ENCODE data around the gene SRSF6. TPM values are rescaled to one million over a fixed set of nuclear protein-coding genes. Genes with fewer than 3 reads are reported as not detected.

Gene SRSF6
- total and polyA plus RNA-seq, 4 donors, result 26.7 to 135 (median 91.3) TPM

DNA sequence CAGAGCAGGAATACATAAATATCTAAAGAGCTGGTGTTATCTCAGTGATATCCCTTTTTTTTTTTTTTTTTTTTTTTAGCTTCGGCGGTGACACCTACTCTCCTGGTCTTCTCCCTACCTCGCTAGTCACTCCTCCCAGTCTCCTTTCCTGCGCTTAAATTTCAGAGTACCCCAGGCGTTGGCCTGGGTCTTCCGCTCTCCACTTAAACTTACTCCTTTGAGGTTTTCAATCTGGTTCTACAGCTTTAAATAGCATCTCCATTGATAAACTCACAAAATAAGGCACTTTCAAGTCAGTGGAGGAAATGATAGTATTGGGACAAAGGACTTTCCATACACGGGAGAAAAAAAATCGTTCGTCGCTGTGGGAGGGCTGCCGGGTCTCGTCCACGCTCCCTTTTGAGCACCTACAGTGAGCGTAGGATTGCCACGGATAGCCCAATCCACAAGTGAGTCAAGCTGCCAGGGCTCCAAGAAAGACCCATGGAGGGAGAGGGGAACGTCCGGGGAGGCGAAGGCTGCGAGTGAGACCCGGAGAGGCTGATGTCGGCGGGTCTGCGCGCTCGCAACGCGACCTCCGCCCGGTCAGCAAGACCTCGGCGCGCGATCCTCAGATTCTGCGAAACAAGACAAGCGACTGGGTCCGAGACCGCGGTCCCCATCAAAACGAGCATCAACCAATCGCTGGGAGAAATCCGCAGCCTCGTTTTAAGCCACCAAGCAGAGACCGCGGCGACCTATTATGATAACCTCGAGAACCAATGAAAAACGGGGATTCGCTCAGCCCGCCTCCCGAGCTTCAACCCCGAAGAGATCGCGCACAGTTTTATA lies 672 bp upstream of the SRSF6 start:
- ATAC-seq (ENCODE audit: low FRiP score), result peak; percentile 93
- H3K36me3 ChIP-seq (ENCODE audit: control insufficient read depth in 1 of 2, insufficient read depth in 2 of 2, low read length in 1 of 2), result peaks cover 2 to 3% of the 10 kb centered on the region in 2 donors
- 1% methylated on average over 53 of the region's 53 CpGs for WGBS, 2 donors
- intact Hi-C loops (cut with DNase I), result loop anchor here in 1 of 2 donors (2.0 to 10.0 kb wide), 3 partner anchors 55 to 242 kb away; partner anchors contain the start of gene IFT52
- H3K9me3 ChIP-seq (ENCODE audit: control insufficient read depth, low read length), result no peaks in the 10 kb centered on the region
- peak overlapping the region; percentile 1 to 48 for H3K4me3 ChIP-seq (ENCODE audit: low read length in 2 of 2)
- peak overlapping the region in 1 of 2 donors; percentile 100 for H3K27ac ChIP-seq (ENCODE audit: low read depth in 1 of 2, low read length in 2 of 2)
- H3K27me3 ChIP-seq (ENCODE audit: control insufficient read depth in 1 of 2, insufficient read depth in 2 of 2, low read length in 1 of 2), result no peaks in the 10 kb centered on the region
- peaks cover 0 to 2% of the 10 kb centered on the region in 2 donors for H3K4me1 ChIP-seq (ENCODE audit: control insufficient read depth in 1 of 2, insufficient read depth in 2 of 2, low read length in 2 of 2)
- DNase-seq, result peak; percentile 94

DNA sequence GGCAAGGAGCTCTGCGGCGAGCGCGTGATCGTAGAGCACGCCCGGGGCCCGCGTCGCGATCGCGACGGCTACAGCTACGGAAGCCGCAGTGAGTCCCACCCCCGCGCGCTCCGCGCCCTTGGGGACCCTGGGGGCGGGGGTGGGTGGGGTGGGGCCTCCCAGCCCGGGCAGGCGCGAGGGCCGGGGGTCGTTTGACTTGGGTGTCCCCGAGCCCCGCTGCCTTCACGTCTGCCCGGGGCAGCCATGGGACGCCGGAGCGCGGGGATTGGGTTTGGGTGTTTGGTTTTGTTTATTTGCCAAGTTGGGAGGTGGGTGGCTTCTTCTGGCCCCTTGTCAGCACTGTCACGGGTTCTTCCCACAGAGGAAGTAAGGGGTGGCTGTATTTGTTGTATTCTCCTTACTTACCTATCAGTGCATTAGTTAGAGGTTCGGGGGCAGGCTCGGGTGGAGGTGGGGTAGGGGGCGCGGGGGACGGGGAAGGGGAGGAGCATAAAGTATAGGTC lies 777 bp downstream of the SRSF6 start:
- no peaks in the 10 kb centered on the region for H3K9me3 ChIP-seq (ENCODE audit: control insufficient read depth, low read length)
- peaks cover 0 to 2% of the 10 kb centered on the region in 2 donors for H3K4me1 ChIP-seq (ENCODE audit: control insufficient read depth in 1 of 2, insufficient read depth in 2 of 2, low read length in 2 of 2)
- no peak for ATAC-seq (ENCODE audit: low FRiP score)
- peak overlapping the region; percentile 18 to 100 for H3K27ac ChIP-seq (ENCODE audit: low read depth in 1 of 2, low read length in 2 of 2)
- intact Hi-C loops (cut with DNase I), result loop anchor here in 1 of 2 donors (5.0 to 10.0 kb wide), 2 partner anchors 54 to 244 kb away; no protein-coding TSS in a partner anchor
- H3K36me3 ChIP-seq (ENCODE audit: control insufficient read depth in 1 of 2, insufficient read depth in 2 of 2, low read length in 1 of 2), result peaks cover 3 to 7% of the 10 kb centered on the region in 2 donors
- no peak for DNase-seq
- WGBS, 2 donors, result 1% methylated on average over 41 of the region's 41 CpGs
- H3K27me3 ChIP-seq (ENCODE audit: control insufficient read depth in 1 of 2, insufficient read depth in 2 of 2, low read length in 1 of 2), result no peaks in the 10 kb centered on the region
- peak overlapping the region; percentile 86 to 98 for H3K4me3 ChIP-seq (ENCODE audit: low read length in 2 of 2)

DNA sequence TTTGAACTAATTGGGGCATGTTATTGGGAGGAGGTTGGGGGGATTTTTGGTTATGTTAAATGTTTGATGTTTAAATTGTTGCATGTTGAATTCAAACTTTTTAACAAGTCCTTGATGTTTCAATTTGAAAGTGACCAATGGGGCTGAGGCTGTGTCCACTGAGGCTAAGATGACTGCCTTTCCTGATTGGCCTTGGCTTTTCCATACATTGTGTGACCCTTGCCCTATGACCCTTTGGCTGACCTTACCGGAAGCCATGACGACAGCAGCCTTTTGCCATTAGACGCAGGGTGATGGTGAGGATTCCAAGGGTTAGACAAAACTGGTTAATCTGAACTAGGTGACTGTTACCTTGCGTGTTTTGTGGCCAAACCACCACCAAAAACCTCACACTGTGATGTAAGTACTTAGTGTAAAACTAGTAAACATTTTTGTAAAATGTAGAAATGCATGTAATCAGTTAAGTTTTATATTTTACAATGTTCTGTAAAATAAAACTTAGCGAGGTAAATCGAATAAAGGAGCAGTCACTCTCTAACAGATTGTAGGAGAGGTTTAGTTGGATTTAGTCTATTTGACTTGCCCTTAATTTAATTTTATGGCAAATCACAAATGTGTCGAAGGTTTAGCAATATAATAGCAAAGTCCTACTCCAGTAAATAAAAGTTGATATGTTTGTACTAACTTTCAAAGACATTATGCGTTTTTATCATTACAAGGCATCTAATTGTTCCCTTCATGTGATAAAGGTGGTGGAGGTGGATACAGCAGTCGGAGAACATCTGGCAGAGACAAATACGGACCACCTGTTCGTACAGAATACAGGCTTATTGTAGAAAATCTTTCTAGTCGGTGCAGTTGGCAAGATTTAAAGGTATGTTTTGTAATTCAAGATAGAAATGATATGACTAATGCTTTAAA lies 1.6 kb downstream of the SRSF6 start:
- H3K9me3 ChIP-seq (ENCODE audit: control insufficient read depth, low read length), result no peaks in the 10 kb centered on the region
- H3K27ac ChIP-seq (ENCODE audit: low read depth in 1 of 2, low read length in 2 of 2), result peak overlapping the region in 1 of 2 donors; percentile 70
- H3K4me3 ChIP-seq (ENCODE audit: low read length in 2 of 2), result peak overlapping the region; percentile 86 to 98
- intact Hi-C loops (cut with DNase I), result loop anchor here in 1 of 2 donors (5.0 to 10.0 kb wide), 2 partner anchors 53 to 244 kb away; no protein-coding TSS in a partner anchor
- no peaks in the 10 kb centered on the region for H3K27me3 ChIP-seq (ENCODE audit: control insufficient read depth in 1 of 2, insufficient read depth in 2 of 2, low read length in 1 of 2)
- ATAC-seq (ENCODE audit: low FRiP score), result no peak
- DNase-seq, result no peak
- WGBS, 2 donors, result 56 to 58% methylated on average over 12 of the region's 12 CpGs
- H3K36me3 ChIP-seq (ENCODE audit: control insufficient read depth in 1 of 2, insufficient read depth in 2 of 2, low read length in 1 of 2), result peaks cover 3 to 7% of the 10 kb centered on the region in 2 donors
- H3K4me1 ChIP-seq (ENCODE audit: control insufficient read depth in 1 of 2, insufficient read depth in 2 of 2, low read length in 2 of 2), result peaks cover 0 to 2% of the 10 kb centered on the region in 2 donors

DNA sequence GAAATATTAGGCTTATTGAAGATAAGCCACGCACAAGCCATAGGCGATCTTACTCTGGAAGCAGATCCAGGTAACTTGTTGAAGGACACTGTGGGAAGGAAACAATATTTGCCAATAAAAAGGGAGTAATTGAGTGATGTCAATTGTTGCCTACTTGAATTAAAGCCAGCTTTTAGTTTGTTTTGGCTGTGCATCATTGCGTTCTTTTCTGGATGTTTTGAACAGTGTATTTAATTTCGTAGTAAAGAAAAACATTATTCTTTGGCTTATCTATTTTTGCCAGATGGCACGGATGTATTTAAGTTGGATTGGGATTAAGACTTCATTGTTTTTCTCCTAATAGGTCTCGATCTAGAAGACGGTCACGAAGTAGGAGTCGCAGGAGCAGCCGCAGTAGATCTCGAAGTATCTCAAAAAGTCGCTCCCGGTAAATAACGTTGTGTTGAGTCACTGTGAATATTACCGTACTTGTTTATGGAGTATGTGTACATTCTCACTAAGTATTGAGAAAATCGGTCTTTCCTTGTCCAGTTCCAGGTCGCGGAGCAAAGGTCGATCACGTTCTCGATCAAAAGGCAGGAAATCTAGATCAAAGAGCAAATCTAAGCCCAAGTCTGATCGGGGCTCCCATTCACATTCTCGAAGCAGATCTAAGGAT lies 2.6 kb downstream of the SRSF6 start:
- Histone ChIP-seq H3K27me3 (ENCODE audit: control insufficient read depth in 1 of 2, insufficient read depth in 2 of 2, low read length in 1 of 2) (no peaks in the 10 kb centered on the region), H3K4me1 (ENCODE audit: control insufficient read depth in 1 of 2, insufficient read depth in 2 of 2, low read length in 2 of 2) (peaks cover 0 to 2% of the 10 kb centered on the region in 2 donors), H3K36me3 (ENCODE audit: control insufficient read depth in 1 of 2, insufficient read depth in 2 of 2, low read length in 1 of 2) (peaks cover 5 to 7% of the 10 kb centered on the region in 2 donors), H3K4me3 (ENCODE audit: low read length in 2 of 2) (no peak overlapping the region), H3K9me3 (ENCODE audit: control insufficient read depth, low read length) (no peaks in the 10 kb centered on the region), H3K27ac (ENCODE audit: low read depth in 1 of 2, low read length in 2 of 2) (no peak overlapping the region)
- ATAC-seq (ENCODE audit: low FRiP score) (no peak), DNase-seq (no peak)
- WGBS, 2 donors, result 51 to 58% methylated on average over 23 of the region's 23 CpGs
- intact Hi-C loops (cut with DNase I), result loop anchor here in 1 of 2 donors (10.0 kb wide), 1 partner anchor 464 kb away; no protein-coding TSS in a partner anchor

DNA sequence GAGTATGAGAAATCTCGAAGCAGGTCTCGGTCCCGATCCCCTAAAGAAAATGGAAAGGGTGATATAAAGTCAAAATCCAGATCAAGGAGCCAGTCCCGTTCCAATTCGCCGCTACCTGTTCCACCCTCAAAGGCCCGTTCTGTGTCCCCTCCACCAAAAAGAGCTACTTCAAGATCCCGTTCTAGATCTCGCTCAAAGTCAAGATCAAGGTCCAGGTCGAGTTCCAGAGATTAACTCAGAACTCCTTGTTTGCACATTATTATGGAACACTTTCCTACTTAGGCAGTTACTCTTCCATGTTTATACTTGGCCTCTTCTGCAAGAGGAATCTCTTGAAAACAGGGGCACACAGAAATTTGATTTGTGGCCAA lies 3.1 kb downstream of the SRSF6 start:
- DNase-seq, result no peak
- intact Hi-C loops (cut with DNase I), result loop anchor here in 1 of 2 donors (10.0 kb wide), 1 partner anchor 464 kb away; no protein-coding TSS in a partner anchor
- H3K36me3 ChIP-seq (ENCODE audit: control insufficient read depth in 1 of 2, insufficient read depth in 2 of 2, low read length in 1 of 2), result peaks cover 5 to 7% of the 10 kb centered on the region in 2 donors

DNA sequence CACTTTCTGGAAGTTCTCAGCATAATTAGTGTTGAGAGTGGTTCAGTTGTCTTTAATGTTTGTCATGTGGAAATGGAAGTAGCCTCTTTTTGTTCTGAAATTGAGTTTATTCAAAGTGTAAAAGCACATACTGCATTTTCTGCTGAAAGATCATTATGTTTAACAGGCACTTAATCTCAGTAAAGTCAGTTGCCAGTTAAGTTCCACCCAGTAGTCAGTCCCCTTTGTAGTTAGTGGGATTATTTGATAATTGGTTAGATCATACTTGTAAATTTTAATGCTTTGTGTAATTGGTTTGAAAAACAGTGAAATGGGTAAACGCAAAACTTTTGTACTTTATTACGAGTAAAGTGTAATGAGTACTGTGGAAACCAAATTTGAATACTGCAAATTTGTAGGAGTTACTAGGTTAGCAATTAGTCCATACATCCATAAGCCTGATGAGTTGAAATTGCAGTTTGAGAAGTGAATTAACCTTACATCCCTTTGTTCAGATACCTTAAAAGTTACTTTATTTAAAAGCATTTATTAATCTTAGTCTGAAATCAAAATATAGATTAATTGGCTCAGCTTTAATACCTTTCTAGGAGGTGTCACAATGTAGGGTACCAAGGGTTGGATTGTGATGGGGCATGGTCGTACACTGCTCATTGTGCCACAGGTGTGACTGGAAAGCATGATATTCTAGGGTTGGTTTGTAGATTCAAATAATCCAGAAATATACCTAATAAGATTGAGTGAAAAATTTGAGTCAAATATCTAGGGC lies 4.4 kb downstream of the SRSF6 start:
- Histone ChIP-seq H3K27me3 (ENCODE audit: control insufficient read depth in 1 of 2, insufficient read depth in 2 of 2, low read length in 1 of 2) (no peaks in the 10 kb centered on the region), H3K4me3 (ENCODE audit: low read length in 2 of 2) (no peak overlapping the region), H3K36me3 (ENCODE audit: control insufficient read depth in 1 of 2, insufficient read depth in 2 of 2, low read length in 1 of 2) (peaks cover 5 to 7% of the 10 kb centered on the region in 2 donors), H3K4me1 (ENCODE audit: control insufficient read depth in 1 of 2, insufficient read depth in 2 of 2, low read length in 2 of 2) (peaks cover 0 to 2% of the 10 kb centered on the region in 2 donors), H3K27ac (ENCODE audit: low read depth in 1 of 2, low read length in 2 of 2) (no peak overlapping the region), H3K9me3 (ENCODE audit: control insufficient read depth, low read length) (no peaks in the 10 kb centered on the region)
- DNase-seq (no peak), ATAC-seq (ENCODE audit: low FRiP score) (no peak)
- intact Hi-C loops (cut with DNase I), result loop anchor here in 1 of 2 donors (10.0 kb wide), 1 partner anchor 463 kb away; no protein-coding TSS in a partner anchor
- WGBS, 2 donors, result 83 to 85% methylated on average over 3 of the region's 3 CpGs

More for the DNA sequence above, 3.1 kb downstream of the SRSF6 start:
- no peaks in the 10 kb centered on the region for H3K9me3 ChIP-seq (ENCODE audit: control insufficient read depth, low read length)
- H3K4me1 ChIP-seq (ENCODE audit: control insufficient read depth in 1 of 2, insufficient read depth in 2 of 2, low read length in 2 of 2), result peaks cover 0 to 2% of the 10 kb centered on the region in 2 donors
- no peak for ATAC-seq (ENCODE audit: low FRiP score)
- no peak overlapping the region for H3K4me3 ChIP-seq (ENCODE audit: low read length in 2 of 2)
- no peaks in the 10 kb centered on the region for H3K27me3 ChIP-seq (ENCODE audit: control insufficient read depth in 1 of 2, insufficient read depth in 2 of 2, low read length in 1 of 2)
- 95 to 97% methylated on average over 10 of the region's 10 CpGs for whole genome bisulfite sequencing, 2 donors
- no peak overlapping the region for H3K27ac ChIP-seq (ENCODE audit: low read depth in 1 of 2, low read length in 2 of 2)

DNA sequence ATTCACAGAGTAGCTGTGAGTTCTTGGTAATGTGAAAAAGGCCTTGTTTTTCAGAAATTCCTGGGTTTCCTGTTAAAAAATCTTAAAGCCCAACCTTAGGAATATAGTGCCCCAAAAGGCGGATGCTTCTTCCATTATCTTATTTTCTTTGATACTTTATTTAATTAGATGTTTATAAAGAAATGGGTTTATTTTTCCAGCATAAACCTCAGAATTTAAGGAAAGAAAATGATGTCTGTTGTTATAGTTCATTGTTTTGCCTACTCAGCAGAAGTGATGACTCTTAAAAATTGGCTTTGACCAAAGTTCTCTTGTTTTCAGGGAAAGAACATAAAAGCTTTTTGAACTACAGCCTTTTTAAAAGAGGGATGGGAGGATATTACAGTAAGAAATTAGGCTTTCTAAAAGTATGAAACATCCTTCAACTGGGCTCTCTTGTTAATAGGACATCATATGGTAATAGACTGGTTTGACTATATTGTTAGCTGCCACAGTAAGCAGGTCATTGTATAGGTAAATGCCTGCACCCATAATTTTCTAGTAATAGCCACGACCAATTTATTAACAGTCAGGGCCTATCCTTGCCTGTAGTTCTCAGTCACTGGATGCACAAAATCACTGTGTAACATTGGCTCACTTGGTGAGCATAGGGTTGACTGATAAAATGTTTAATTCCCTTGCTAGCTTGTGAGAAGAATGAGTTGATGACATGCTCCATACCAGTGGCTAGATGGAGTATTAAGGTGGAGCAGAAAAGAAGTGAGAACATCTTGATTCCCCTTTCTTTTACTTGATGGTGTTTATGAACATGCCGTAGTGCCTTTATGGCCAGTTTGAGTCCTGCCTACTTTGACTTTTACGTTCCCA lies 5.2 kb downstream of the SRSF6 start:
- WGBS, 2 donors, result 72 to 74% methylated on average over 4 of the region's 4 CpGs
- DNase-seq (no peak), ATAC-seq (ENCODE audit: low FRiP score) (no peak)
- intact Hi-C loops (cut with DNase I), result loop anchor here in 1 of 2 donors (10.0 kb wide), 1 partner anchor 462 kb away; no protein-coding TSS in a partner anchor
- Histone ChIP-seq H3K4me3 (ENCODE audit: low read length in 2 of 2) (no peak overlapping the region), H3K27me3 (ENCODE audit: control insufficient read depth in 1 of 2, insufficient read depth in 2 of 2, low read length in 1 of 2) (no peaks in the 10 kb centered on the region), H3K4me1 (ENCODE audit: control insufficient read depth in 1 of 2, insufficient read depth in 2 of 2, low read length in 2 of 2) (peaks cover 0 to 2% of the 10 kb centered on the region in 2 donors), H3K27ac (ENCODE audit: low read depth in 1 of 2, low read length in 2 of 2) (no peak overlapping the region), H3K9me3 (ENCODE audit: control insufficient read depth, low read length) (no peaks in the 10 kb centered on the region), H3K36me3 (ENCODE audit: control insufficient read depth in 1 of 2, insufficient read depth in 2 of 2, low read length in 1 of 2) (peaks cover 5 to 7% of the 10 kb centered on the region in 2 donors)

All from aorta (tissue), 5 donors.